Mesothelial cell of epicardium (in vitro differentiated cells): Measurements from ENCODE around the gene SEMA5B. TPM values are rescaled to one million over a fixed set of nuclear protein-coding genes. Genes with fewer than 3 reads are reported as not detected.

Experiments used
- DNase-seq, 2 experiments: peaks; one replicate each; pipeline ENCODE4 v3.0.0; 2021; ENCODE audit warnings: low spot score in 2 of 2; ENCODE audit not compliant: unreplicated experiment in 2 of 2
- H3K27ac Mint-ChIP-seq: 2 replicates; pipeline ENCODE4 v1.8.0; 2021; ENCODE audit warnings: mixed read lengths
- H3K27me3 Mint-ChIP-seq: 2 replicates; pipeline ENCODE4 v1.8.0; 2021; ENCODE audit warnings: low read depth, mixed read lengths
- H3K36me3 Mint-ChIP-seq: 2 replicates; pipeline ENCODE4 v1.8.0; 2021; ENCODE audit warnings: mixed read lengths
- H3K4me1 Mint-ChIP-seq: 2 replicates; pipeline ENCODE4 v1.8.0; 2021; ENCODE audit warnings: mixed read lengths
- H3K4me3 Mint-ChIP-seq: 2 replicates; pipeline ENCODE4 v1.8.0; 2021; ENCODE audit warnings: mild to moderate bottlenecking, moderate library complexity, mixed read lengths
- H3K9me3 Mint-ChIP-seq: 2 replicates; pipeline ENCODE4 v1.8.0; 2021; ENCODE audit warnings: mixed read lengths
- CTCF ChIP-seq: fragments of 200-600 bp; sonication (generic); IDR thresholded peaks from one replicate; pipeline ENCODE4 v1.5.0; 2021; ENCODE audit warnings: antibody characterized with exemption; ENCODE audit not compliant: unreplicated experiment
- total RNA-seq: library from RNA; stranded (reverse); gene quantifications from 3 replicates; pipeline ENCODE4 v1.2.1, GENCODE V29; 2021

SEMA5B gene
- total RNA-seq, 1 donor from 2014 or later = 0.27 TPM

- no peak for DNase-seq
- Mint-ChIP-seq H3K4me3 (no peak overlapping the region), H3K27ac (no peak overlapping the region), H3K27me3 (peaks cover 25% of the 10 kb centered on the region), H3K36me3 (no peaks in the 10 kb centered on the region), H3K4me1 (no peaks in the 10 kb centered on the region), H3K9me3 (no peaks in the 10 kb centered on the region)
- no peak for TF ChIP-seq CTCF
Measured at GRCh38 chr3:122912772-122913538, 114.6 kb downstream of the SEMA5B start.

- Mint-ChIP-seq H3K4me3 (no peak overlapping the region), H3K27ac (no peak overlapping the region), H3K4me1 (no peaks in the 10 kb centered on the region), H3K9me3 (no peaks in the 10 kb centered on the region), H3K27me3 (peaks cover 20% of the 10 kb centered on the region), H3K36me3 (no peaks in the 10 kb centered on the region)
- no peak for DNase-seq
- no peak for TF ChIP-seq CTCF
Measured at GRCh38 chr3:122911901-122912300, 115.7 kb downstream of the SEMA5B start.

GRCh38 chr3:122908251-122908650, 119.3 kb downstream of the SEMA5B start:
- DNase-seq = no peak
- H3K9me3 Mint-ChIP-seq = peaks cover 13% of the 10 kb centered on the region

GRCh38 chr3:122907471-122907870, 120.1 kb downstream of the SEMA5B start:
- no peak for TF ChIP-seq CTCF
- no peaks in the 10 kb centered on the region for H3K36me3 Mint-ChIP-seq
- H3K9me3 Mint-ChIP-seq = peaks cover 13% of the 10 kb centered on the region
- no peak overlapping the region for H3K4me3 Mint-ChIP-seq
- no peaks in the 10 kb centered on the region for H3K4me1 Mint-ChIP-seq
- H3K27ac Mint-ChIP-seq = no peak overlapping the region
- DNase-seq = no peak
- peaks cover 10% of the 10 kb centered on the region for H3K27me3 Mint-ChIP-seq

More at GRCh38 chr3:122908251-122908650, 119.3 kb downstream of the SEMA5B start:
- no peak for TF ChIP-seq CTCF
- Mint-ChIP-seq H3K27me3 (peaks cover 10% of the 10 kb centered on the region), H3K36me3 (no peaks in the 10 kb centered on the region), H3K4me3 (no peak overlapping the region), H3K4me1 (no peaks in the 10 kb centered on the region), H3K27ac (no peak overlapping the region)

- peaks cover 10% of the 10 kb centered on the region for H3K27me3 Mint-ChIP-seq
- no peak for DNase-seq
- no peak for TF ChIP-seq CTCF
- no peak overlapping the region for H3K4me3 Mint-ChIP-seq
- H3K9me3 Mint-ChIP-seq = peaks cover 13% of the 10 kb centered on the region
- no peaks in the 10 kb centered on the region for H3K36me3 Mint-ChIP-seq
- no peaks in the 10 kb centered on the region for H3K4me1 Mint-ChIP-seq
- no peak overlapping the region for H3K27ac Mint-ChIP-seq
Measured at GRCh38 chr3:122903171-122903570, 124.4 kb downstream of the SEMA5B start.
